K562 (cell line): ENCODE measurements around the gene RHOF. TPM values are rescaled to one million over a fixed set of nuclear protein-coding genes. Genes with fewer than 3 reads are reported as not detected.

Source experiments
- ATAC-seq: fragments of 200-7000 bp; cut with Tn5 transposase; 3 replicates; pipeline ENCODE4 v1.9.1; 2020; ENCODE audit warnings: moderate library complexity
- BruUV-seq: library from RNA; stranded (reverse); fragments of 400-500 nt; replicated peaks from 2 replicates; lab custom pipeline; 2021; lab: Mats Ljungman, UMichigan
- CTCF ChIA-PET: fragments of 300-600 bp; formaldehyde crosslinking; extraction: SDS; loops from one replicate; lab custom pipeline; 2021; ENCODE audit warnings: low intra/inter-chr PET ratio; lab: Yijun Ruan, JAX
- POLR2A ChIA-PET: fragments of 300-600, 350-650 bp; sonication (Branson Sonifier 250); formaldehyde crosslinking; extraction: SDS; loops from one replicate; lab custom pipeline; 2021; ENCODE audit warnings: antibody characterized with exemption, inconsistent platforms; lab: Yijun Ruan, JAX
- DNase-seq, 4 experiments: peaks; one replicate each; pipeline versions ENCODE4 v3.0.0 to v3.0.0-alpha.2; 2011 to 2018; ENCODE audit warnings: low spot score in 3 of 4, mixed read lengths in 3 of 4; ENCODE audit errors: extremely low read depth in 1 of 4
- FAIRE-seq: peaks from 2 replicates; lab custom pipeline; 2011; peaks lifted over from hg19 to GRCh38; lab: Jason Lieb, UNC
- H2AFZ ChIP-seq: 2 replicates; pipeline ENCODE4 v1.6.0; 2011; ENCODE audit warnings: low read depth, low read length, control low read depth, inconsistent platforms
- H3K27ac ChIP-seq: fragments of 200-600 bp; 3 replicates; pipeline ENCODE4 v1.8.0; 2011; ENCODE audit warnings: low read depth, mild to moderate bottlenecking, control low read depth, inconsistent platforms, low read length, moderate library complexity, mixed read lengths; ENCODE audit errors: extremely low read depth
- H3K27me3 ChIP-seq, 2 experiments: fragments of 300-600 bp in 1 of 2; 2 replicates in 1 of 2; 3 replicates in 1 of 2; pipeline versions ENCODE4 v1.6.0 to v1.8.0; 2011; ENCODE audit warnings: inconsistent platforms in 2 of 2, low read length in 2 of 2, mild to moderate bottlenecking in 1 of 2, mixed read lengths in 1 of 2, moderate library complexity in 1 of 2; ENCODE audit not compliant: control insufficient read depth in 2 of 2, insufficient read depth in 2 of 2
- H3K36me3 ChIP-seq: fragments of 300-600 bp; 3 replicates; pipeline ENCODE4 v1.8.0; 2011; ENCODE audit warnings: mild to moderate bottlenecking, low read length, inconsistent platforms; ENCODE audit not compliant: control insufficient read depth, insufficient read depth
- H3K4me1 ChIP-seq, 2 experiments: fragments of 200-600 bp in 1 of 2; replicated peaks in 1 of 2; 2 replicates in 1 of 2; 3 replicates in 1 of 2; pipeline versions ENCODE4 v1.5.1 to v1.8.0; 2011; ENCODE audit warnings: inconsistent platforms in 2 of 2, low read length in 2 of 2, mild to moderate bottlenecking in 1 of 2, mixed read lengths in 1 of 2, moderate library complexity in 1 of 2; ENCODE audit not compliant: control insufficient read depth in 2 of 2, insufficient read depth in 2 of 2
- H3K4me2 ChIP-seq: 2 replicates; pipeline ENCODE4 v1.6.1; 2011; ENCODE audit warnings: low read length, control low read depth, inconsistent platforms, mixed read lengths; ENCODE audit not compliant: insufficient read depth
- H3K4me3 ChIP-seq: fragments of 200-600 bp; sonication (generic), shearing (Covaris generic); 2 replicates; pipeline ENCODE4 v1.5.1; 2016; ENCODE audit warnings: control low read depth, inconsistent platforms
- H3K79me2 ChIP-seq: fragments of 200-600 bp; 3 replicates; pipeline ENCODE4 v1.8.0; 2011; ENCODE audit warnings: low read length, inconsistent platforms; ENCODE audit not compliant: control insufficient read depth, insufficient read depth
- H3K9ac ChIP-seq, 2 experiments: 2 replicates each; pipeline versions ENCODE4 v1.6.0 to v1.6.1; 2011; ENCODE audit warnings: low read depth in 2 of 2, low read length in 2 of 2, control low read depth in 1 of 2, inconsistent platforms in 1 of 2, mild to moderate bottlenecking in 1 of 2, mixed read lengths in 1 of 2; ENCODE audit not compliant: insufficient read depth in 1 of 2
- H3K9me1 ChIP-seq: one replicate; pipeline ENCODE4 v1.6.0; 2011; ENCODE audit warnings: inconsistent platforms, mild to moderate bottlenecking, low read length, moderate library complexity; ENCODE audit not compliant: control insufficient read depth, insufficient read depth
- H3K9me3 ChIP-seq: replicated peaks from 2 replicates; pipeline ENCODE4 v1.5.1; 2011; ENCODE audit warnings: low read depth, low read length, inconsistent platforms; ENCODE audit not compliant: control insufficient read depth, insufficient read depth
- H4K20me1 ChIP-seq: replicated peaks from 2 replicates; pipeline ENCODE4 v1.6.1; 2011; ENCODE audit warnings: low read length, inconsistent platforms, mixed read lengths; ENCODE audit not compliant: control insufficient read depth, insufficient read depth
- CREM ChIP-seq: IDR thresholded peaks from 2 replicates; pipeline ENCODE4 v1.6.1; 2014; ENCODE audit warnings: antibody characterized with exemption, low read depth
- EGR1 ChIP-seq: fragments of 450-650 bp; conservative IDR thresholded peaks from 2 replicates; pipeline ENCODE4 v1.6.1; 2017; ENCODE audit warnings: mild to moderate bottlenecking
- FOXM1 ChIP-seq, 2 experiments: fragments of 450-650 bp in 1 of 2; sonication (generic) in 1 of 2; formaldehyde crosslinking in 1 of 2; IDR thresholded peaks; 2 replicates each; pipeline versions ENCODE4 v1.6.1 to v1.9.0; 2017 to 2022; ENCODE audit warnings: low read depth in 2 of 2, mild to moderate bottlenecking in 2 of 2, missing genetic modification reagents in 1 of 2, moderate library complexity in 1 of 2
- KDM5B ChIP-seq: fragments of 200-600 bp; sonication (generic); IDR thresholded peaks from 2 replicates; pipeline ENCODE4 v1.6.1; 2012; ENCODE audit warnings: low read depth, mild to moderate bottlenecking, moderate library complexity, low read length, control low read depth, inconsistent platforms; ENCODE audit not compliant: insufficient replicate concordance
- MTA2 ChIP-seq: fragments of 450-650 bp; IDR thresholded peaks from 2 replicates; pipeline ENCODE4 v1.6.1; 2016; ENCODE audit warnings: low read depth
- MTF1 ChIP-seq: fragments of 250-450 bp; sonication (Bioruptor Pico); IDR thresholded peaks from 2 replicates; pipeline ENCODE4 v1.9.0; 2021; ENCODE audit warnings: moderate library complexity, mild to moderate bottlenecking, inconsistent platforms, borderline replicate concordance
- POU5F1 ChIP-seq: fragments of 150-350 bp; IDR thresholded peaks from 2 replicates; pipeline ENCODE4 v1.6.1; 2014; ENCODE audit warnings: borderline replicate concordance, low read length, low read depth, mild to moderate bottlenecking; ENCODE audit not compliant: partially characterized antibody
- SAP30 ChIP-seq: fragments of 200-600 bp; sonication (generic); IDR thresholded peaks from 2 replicates; pipeline ENCODE4 v1.6.1; 2012; ENCODE audit warnings: borderline replicate concordance, low read depth, mild to moderate bottlenecking, moderate library complexity, low read length, control low read depth, inconsistent platforms; ENCODE audit not compliant: insufficient read depth, poor library complexity, severe bottlenecking
- SMAD4 ChIP-seq: fragments of 250-450 bp; sonication (Bioruptor Pico); conservative IDR thresholded peaks from 2 replicates; pipeline ENCODE4 v1.8.0; 2021; ENCODE audit warnings: inconsistent platforms, mild to moderate bottlenecking, moderate library complexity
- YBX1 ChIP-seq: fragments of 450-650 bp; IDR thresholded peaks from 2 replicates; pipeline ENCODE4 v1.7.1; 2016; ENCODE audit warnings: mild to moderate bottlenecking
- ZNF592 ChIP-seq: fragments of 450-650 bp; IDR thresholded peaks from 2 replicates; pipeline ENCODE4 v1.6.1; 2017; ENCODE audit warnings: antibody characterized with exemption, mild to moderate bottlenecking
- WGBS: fragments of 100-300 bp; shearing (Covaris generic); methylation state at CpG from one replicate; pipeline ENCODE4 v1.1.6; 2016; ENCODE audit warnings: low coverage, mixed read lengths; ENCODE audit not compliant: insufficient coverage; ENCODE audit errors: missing lambda C conversion rate; 5-methylcytosine and 5-hydroxymethylcytosine counted together
- in situ Hi-C: fragments of 300-500 bp; cut with MboI; formaldehyde crosslinking; loops from 4 replicates; pipeline ENCODE4 v1.15.0; 2018; ENCODE audit warnings: inconsistent platforms, mixed read lengths
- intact Hi-C: fragments of 100-400 bp; cut with micrococcal nuclease; formaldehyde crosslinking; loops from 2 replicates; pipeline ENCODE4 v1.14.2; 2022
- polyA plus RNA-seq, 8 experiments: library from polyadenylated mRNA; depleted of rRNA in 4 of 8; stranded (reverse) in 5 of 8; unstranded in 3 of 8; fragments of >200 nt; fragmentation: Nextera tagmentation in 2 of 8; fragmentation: Illumina TruSeq in 1 of 8; extraction: Ambion mirVana in 2 of 8; extraction: Trizol in 1 of 8; gene quantifications; 2 replicates each; pipeline versions ENCODE4 v1.2.1 to v1.2.3, GENCODE V29; 2011 to 2014; ENCODE audit warnings: inconsistent platforms in 1 of 8, missing spikeins in 1 of 8
- total RNA-seq, 7 experiments: library from RNA; depleted of rRNA in 6 of 7; stranded (reverse); fragments of >200 nt in 6 of 7; fragmentation: Illumina TruSeq in 2 of 7; extraction: Trizol in 2 of 7; gene quantifications; 2 replicates each; pipeline versions ENCODE4 v1.2.1 to v1.2.3, GENCODE V29; 2011 to 2021; ENCODE audit warnings: low replicate concordance in 1 of 7

The RHOF gene
- total and polyA plus RNA-seq, 9 of the 15 experiments (the other 6 are each of a cell fraction or from before 2014, with no cell fraction given) = 0.13 to 10.1 (median 4.0) TPM

- 0 out of 2 replicates have a peak, but pooled peaks cover 4% of the 10 kb centered on the region for H4K20me1 ChIP-seq
- ChIA-PET CTCF (no interaction called here), POLR2A (no interaction called here)
- in situ Hi-C loops (no loop called here), intact Hi-C loops (no loop called here)
- ATAC-seq (no peak), FAIRE-seq (no peak), DNase-seq (no peak)
- H3K4me1 ChIP-seq = peaks cover 14 to 27% of the 10 kb centered on the region in 2 experiments
- no peaks in the 10 kb centered on the region for H3K9me3 ChIP-seq
- peaks cover 28% of the 10 kb centered on the region for H3K36me3 ChIP-seq
- no peak overlapping the region for H3K4me3 ChIP-seq
- no peak overlapping the region for H3K9ac ChIP-seq
- H3K4me2 ChIP-seq = no peak overlapping the region
- no CpG with 5 or more reads among the region's 1 CpG for WGBS
- H2AFZ ChIP-seq = no peak overlapping the region
- H3K9me1 ChIP-seq = peaks cover 6% of the 10 kb centered on the region
- H3K27me3 ChIP-seq = no peaks in the 10 kb centered on the region
- no peaks in the 10 kb centered on the region for H3K79me2 ChIP-seq
- TF ChIP-seq SMAD4 (no peak), KDM5B (no peak), EGR1 (peak; percentile 87), CREM (no peak)
- no peak overlapping the region; the same call in 2 of the 3 replicates for H3K27ac ChIP-seq
- no TSS peak for BruUV-seq
Observed at GRCh38 chr12:121750507-121750955, 43.0 kb downstream of the RHOF start.

- CTCF ChIA-PET = no interaction called here
- no peaks in the 10 kb centered on the region for H3K27me3 ChIP-seq
- peak overlapping the region; percentile 95 for H3K27ac ChIP-seq
- 0 out of 2 replicates have a peak, but pooled peaks cover 4% of the 10 kb centered on the region for H4K20me1 ChIP-seq
- peaks cover 33% of the 10 kb centered on the region for H3K36me3 ChIP-seq
- DNase-seq (no peak), ATAC-seq (no peak), FAIRE-seq (no peak)
- in situ Hi-C loops (no loop called here), intact Hi-C loops (no loop called here)
- H3K9me1 ChIP-seq = peaks cover 10% of the 10 kb centered on the region
- no peak overlapping the region for H3K4me3 ChIP-seq
- H3K4me2 ChIP-seq = peak overlapping the region; percentile 56
- H3K79me2 ChIP-seq = 0 out of 3 replicates have a peak, but pooled peaks cover 2% of the 10 kb centered on the region
- peak overlapping the region; percentile 68 to 82; a peak in 2 of 4 replicates for H3K9ac ChIP-seq
- BruUV-seq = no TSS peak
- POLR2A ChIA-PET = interaction anchor here (0.6 to 2.1 kb wide), 13 partner anchors 11 to 538 kb away, joined by 3 to 14 read pairs (median 4); partner anchors contain the start of gene TMEM120B
- peaks cover 14 to 27% of the 10 kb centered on the region in 2 experiments for H3K4me1 ChIP-seq
- 46% methylated on average over 10 of the region's 10 CpGs for WGBS
- no peaks in the 10 kb centered on the region for H3K9me3 ChIP-seq
- H2AFZ ChIP-seq = peak overlapping the region; percentile 78
- no peak for TF ChIP-seq FOXM1 (IDR thresholded peaks at IDR 0.05; ENCODE audit: low read depth)
- no peak for TF ChIP-seq FOXM1 (CRISPR knock-in tag; IDR thresholded peaks at IDR 0.05; ENCODE audit: low read depth)
- TF ChIP-seq ZNF592 = 0 out of 2 replicates have a peak, but pooled peaks have one; percentile 43
- no peak for TF ChIP-seq MTA2
- TF ChIP-seq YBX1 = no peak
- no peak for TF ChIP-seq SAP30
- no peak for TF ChIP-seq MTF1 (CRISPR knock-in tag)
- no peak for TF ChIP-seq POU5F1
Observed at GRCh38 chr12:121749267-121749666, 44.2 kb downstream of the RHOF start.
